DOHH2 (cell line): ENCODE results near the gene KDM6A.
A peak's percentile ranks its signal among the peaks of the same experiment; 100 is the strongest.
"Not testable (repeated sequence)": the region's sequence is repeated elsewhere in the genome, so short reads cannot be mapped to it uniquely, and the experiment has no call there.

Source experiments
- H3F3A ChIP-seq: fragments of 200-600 bp; sonication (generic), shearing (Covaris generic); 2 replicates; pipeline ENCODE4 v1.6.0; 2016; ENCODE audit warnings: antibody characterized with exemption, mild to moderate bottlenecking; ENCODE audit not compliant: control insufficient read depth, insufficient read depth
- H3K27ac ChIP-seq: fragments of 200-600 bp; sonication (generic); 2 replicates; pipeline ENCODE4 v1.5.1; 2014; ENCODE audit warnings: low read depth, mild to moderate bottlenecking, low read length, moderate library complexity
- H3K27me3 ChIP-seq: fragments of 200-600 bp; sonication (generic); 2 replicates; pipeline ENCODE4 v1.6.1; 2014; ENCODE audit warnings: mild to moderate bottlenecking, low read length, mixed read lengths; ENCODE audit not compliant: control insufficient read depth
- H3K36me3 ChIP-seq: fragments of 200-600 bp; sonication (generic); 2 replicates; pipeline ENCODE4 v1.6.1; 2014; ENCODE audit warnings: mild to moderate bottlenecking, low read length, moderate library complexity, mixed read lengths; ENCODE audit not compliant: control insufficient read depth
- H3K4me1 ChIP-seq: fragments of 200-600 bp; sonication (generic); 2 replicates; pipeline ENCODE4 v1.6.1; 2014; ENCODE audit warnings: mild to moderate bottlenecking, low read length, mixed read lengths; ENCODE audit not compliant: control insufficient read depth
- H3K4me2 ChIP-seq: fragments of 200-600 bp; sonication (generic); 2 replicates; pipeline ENCODE4 v1.6.0; 2014; ENCODE audit warnings: mild to moderate bottlenecking, low read length, moderate library complexity
- H3K4me3 ChIP-seq: fragments of 200-600 bp; sonication (generic); 2 replicates; pipeline ENCODE4 v1.5.1; 2014; ENCODE audit warnings: mild to moderate bottlenecking, low read length, mixed read lengths
- H3K79me2 ChIP-seq: fragments of 200-600 bp; sonication (generic); 2 replicates; pipeline ENCODE4 v1.6.1; 2014; ENCODE audit warnings: mild to moderate bottlenecking, low read length, mixed read lengths; ENCODE audit not compliant: control insufficient read depth
- H3K9me2 ChIP-seq: fragments of 200-600 bp; sonication (generic); replicated peaks from 2 replicates; pipeline ENCODE4 v1.6.1; 2014; ENCODE audit warnings: mild to moderate bottlenecking, low read length, mixed read lengths; ENCODE audit not compliant: control insufficient read depth
- H3K9me3 ChIP-seq: fragments of 200-600 bp; sonication (generic); 2 replicates; pipeline ENCODE4 v1.6.1; 2014; ENCODE audit warnings: antibody characterized with exemption, low read length, mixed read lengths; ENCODE audit not compliant: control insufficient read depth, insufficient read depth
- H4K20me1 ChIP-seq: fragments of 200-600 bp; sonication (generic); 2 replicates; pipeline ENCODE4 v1.6.0; 2014; ENCODE audit warnings: low read depth, mild to moderate bottlenecking, antibody characterized with exemption, low read length, moderate library complexity; ENCODE audit not compliant: control insufficient read depth, insufficient read depth
- CTCF ChIP-seq: fragments of 200-600 bp; sonication (generic); IDR thresholded peaks from one replicate; pipeline ENCODE4 v1.5.1; 2014; ENCODE audit warnings: antibody characterized with exemption, mild to moderate bottlenecking, low read depth, low read length; ENCODE audit not compliant: poor library complexity, severe bottlenecking
- EZH2phosphoT487 ChIP-seq: fragments of 200-600 bp; sonication (generic); IDR thresholded peaks from 2 replicates; pipeline ENCODE4 v1.6.1; 2017; ENCODE audit warnings: borderline replicate concordance, mild to moderate bottlenecking, antibody characterized with exemption, low read length, moderate library complexity, mixed read lengths

KDM6A gene

GRCh38 chrX:45063319-45064095 is 190.5 kb downstream of the KDM6A start:
- Histone ChIP-seq H3K27me3 (no peaks in the 10 kb centered on the region), H3K4me3 (no peak overlapping the region), H3K79me2 (no peaks in the 10 kb centered on the region), H3K4me1 (no peaks in the 10 kb centered on the region), H3K27ac (no peak overlapping the region), H4K20me1 (no peaks in the 10 kb centered on the region), H3K4me2 (no peak overlapping the region), H3K9me2 (no peaks in the 10 kb centered on the region), H3K9me3 (no peaks in the 10 kb centered on the region), H3F3A (no peaks in the 10 kb centered on the region), H3K36me3 (peaks cover 35% of the 10 kb centered on the region)
- no peak for TF ChIP-seq EZH2phosphoT487
- TF ChIP-seq CTCF = no peak

- H3K4me2 ChIP-seq = no peak overlapping the region
- H3K9me2 ChIP-seq = no peaks in the 10 kb centered on the region
- no peak overlapping the region for H3K27ac ChIP-seq
- no peaks in the 10 kb centered on the region for H3F3A ChIP-seq
- peaks cover 11% of the 10 kb centered on the region for H3K79me2 ChIP-seq
- peaks cover 18% of the 10 kb centered on the region for H3K4me1 ChIP-seq
- no peaks in the 10 kb centered on the region for H3K9me3 ChIP-seq
- no peaks in the 10 kb centered on the region for H3K27me3 ChIP-seq
- peaks cover 28% of the 10 kb centered on the region for H3K36me3 ChIP-seq
- H4K20me1 ChIP-seq = no peaks in the 10 kb centered on the region
- H3K4me3 ChIP-seq = no peak overlapping the region
- TF ChIP-seq CTCF (no peak), EZH2phosphoT487 (no peak)
Measured at GRCh38 chrX:45068569-45068968, 195.6 kb downstream of the KDM6A start.

- Histone ChIP-seq H3K27me3 (no peaks in the 10 kb centered on the region), H3K36me3 (peaks cover 18% of the 10 kb centered on the region), H3K9me2 (no peaks in the 10 kb centered on the region), H3K4me1 (peaks cover 18% of the 10 kb centered on the region), H3K27ac (no peak overlapping the region), H3K4me2 (no peak overlapping the region), H3K4me3 (no peak overlapping the region), H3F3A (no peaks in the 10 kb centered on the region), H3K79me2 (peaks cover 23% of the 10 kb centered on the region), H4K20me1 (no peaks in the 10 kb centered on the region), H3K9me3 (no peaks in the 10 kb centered on the region)
- TF ChIP-seq EZH2phosphoT487 (no peak), CTCF (peak; percentile 63)
Measured at GRCh38 chrX:45070116-45071007, 197.4 kb downstream of the KDM6A start.

GRCh38 chrX:45073011-45073410 is 200.0 kb downstream of the KDM6A start:
- H3K4me3 ChIP-seq, H3K9me3 ChIP-seq, H3K9me2 ChIP-seq, H4K20me1 ChIP-seq, H3K27me3 ChIP-seq, H3K4me2 ChIP-seq, H3K27ac ChIP-seq, H3F3A ChIP-seq: not testable (repeated sequence)
- Histone ChIP-seq H3K36me3 (peaks cover 27% of the 10 kb centered on the region), H3K4me1 (peaks cover 18% of the 10 kb centered on the region), H3K79me2 (peaks cover 23% of the 10 kb centered on the region)
